A549 (cell line): ENCODE results near the gene CCDC126. TPM values are rescaled to one million over a fixed set of nuclear protein-coding genes. Genes with fewer than 3 reads are reported as not detected.

Experiments used
- ATAC-seq, 2 experiments: fragments of 200-7000 bp in 1 of 2; fragments of >200 bp in 1 of 2; cut with Nextera tagmentation in 1 of 2; cut with Tn5 transposase in 1 of 2; 3 replicates each; pipeline versions ENCODE4 v1.8.0 to v1.9.1; 2018 to 2020; ENCODE audit warnings: mild to moderate bottlenecking in 1 of 2, moderate library complexity in 1 of 2
- CTCF ChIA-PET: fragments of 300-600 bp; sonication (Branson Sonifier 250); formaldehyde crosslinking; extraction: SDS; loops from one replicate; lab custom pipeline; 2021; ENCODE audit warnings: antibody characterized with exemption, inconsistent platforms; lab: Yijun Ruan, JAX
- POLR2A ChIA-PET: fragments of 350-600 bp; formaldehyde crosslinking; extraction: SDS; loops from one replicate; lab custom pipeline; 2021; ENCODE audit warnings: antibody characterized with exemption, inconsistent platforms; lab: Yijun Ruan, JAX
- DNase-seq, 2 experiments: peaks; one replicate each; pipeline versions ENCODE4 v3.0.0 to v3.0.0-alpha.2; 2011 to 2016; ENCODE audit warnings: low read depth in 1 of 2, low spot score in 1 of 2
- FAIRE-seq: peaks from 2 replicates; lab custom pipeline; 2011; peaks lifted over from hg19 to GRCh38; lab: Jason Lieb, UNC
- H3K27ac ChIP-seq, 2 experiments: fragments of >200 bp; sonication (Bioruptor Twin); formaldehyde crosslinking; 3 replicates each; pipeline ENCODE4 v1.5.1; 2016 to 2017
- H3K4me1 ChIP-seq: fragments of >200 bp; sonication (Bioruptor Twin); formaldehyde crosslinking; 3 replicates; pipeline ENCODE4 v1.6.1; 2016
- H3K4me2 ChIP-seq: fragments of >200 bp; sonication (Bioruptor Twin); formaldehyde crosslinking; 3 replicates; pipeline ENCODE4 v1.6.1; 2016
- H3K4me3 ChIP-seq: fragments of >200 bp; sonication (Bioruptor Twin); formaldehyde crosslinking; 3 replicates; pipeline ENCODE4 v1.5.1; 2016
- H3K9me3 ChIP-seq: fragments of >200 bp; sonication (Bioruptor Twin); formaldehyde crosslinking; 3 replicates; pipeline ENCODE4 v1.6.1; 2016
- ATOH8 ChIP-seq: fragments of 250-450 bp; sonication (Bioruptor Pico); IDR thresholded peaks from 2 replicates; pipeline ENCODE4 v1.5.0; 2020; ENCODE audit warnings: low read depth, mild to moderate bottlenecking, moderate library complexity
- BHLHE40 ChIP-seq: IDR thresholded peaks from 2 replicates; pipeline ENCODE4 v1.6.1; 2012; ENCODE audit warnings: low read depth, low read length, inconsistent platforms
- CBX8 ChIP-seq: fragments of 200-600 bp; sonication (generic); IDR thresholded peaks from 2 replicates; pipeline ENCODE4 v1.6.1; 2016
- EHF ChIP-seq: fragments of 250-450 bp; sonication (Bioruptor Pico); IDR thresholded peaks from 2 replicates; pipeline ENCODE4 v1.5.0; 2020; ENCODE audit warnings: mild to moderate bottlenecking
- EHMT2 ChIP-seq: fragments of 200-600 bp; sonication (generic); IDR thresholded peaks from 2 replicates; pipeline ENCODE4 v1.6.1; 2016; ENCODE audit warnings: antibody characterized with exemption, low read depth, mild to moderate bottlenecking, moderate library complexity
- ELK1 ChIP-seq: fragments of 150-350 bp; IDR thresholded peaks from 2 replicates; pipeline ENCODE4 v1.6.1; 2014; ENCODE audit warnings: low read depth, mild to moderate bottlenecking, low read length
- HES2 ChIP-seq: fragments of >200 bp; sonication (Bioruptor Twin); formaldehyde crosslinking; IDR thresholded peaks from 2 replicates; pipeline ENCODE4 v1.6.1; 2016
- HEYL ChIP-seq: fragments of 250-450 bp; sonication (Bioruptor Pico); IDR thresholded peaks from 2 replicates; pipeline ENCODE4 v1.8.0; 2021; ENCODE audit warnings: mild to moderate bottlenecking, moderate library complexity
- HOXA7 ChIP-seq: fragments of 250-450 bp; sonication (Bioruptor Pico); IDR thresholded peaks from 2 replicates; pipeline ENCODE4 v1.5.0; 2020; ENCODE audit warnings: mild to moderate bottlenecking, moderate library complexity
- JUNB ChIP-seq: fragments of >200 bp; sonication (Bioruptor Twin); formaldehyde crosslinking; IDR thresholded peaks from 2 replicates; pipeline ENCODE4 v1.6.1; 2016
- KDM1A ChIP-seq: fragments of 200-600 bp; sonication (generic); IDR thresholded peaks from 2 replicates; pipeline ENCODE4 v1.6.1; 2016; ENCODE audit warnings: low read depth, mild to moderate bottlenecking
- MYC ChIP-seq: IDR thresholded peaks from 2 replicates; pipeline ENCODE4 v1.6.1; 2012; ENCODE audit warnings: mild to moderate bottlenecking, inconsistent platforms, low read length, improper control_type of control experiment, borderline replicate concordance
- NFE2L2 ChIP-seq: fragments of 150-350 bp; conservative IDR thresholded peaks from 2 replicates; pipeline ENCODE4 v1.6.1; 2014; ENCODE audit warnings: low read length
- RAD21 ChIP-seq, 2 experiments: fragments of >200 bp in 1 of 2; sonication (Bioruptor Twin) in 1 of 2; formaldehyde crosslinking in 1 of 2; IDR thresholded peaks in 1 of 2; conservative IDR thresholded peaks in 1 of 2; 2 replicates in 1 of 2; 3 replicates in 1 of 2; pipeline ENCODE4 v1.6.1; 2012 to 2018; ENCODE audit warnings: inconsistent platforms in 1 of 2
- RARB ChIP-seq: fragments of 250-450 bp; sonication (Bioruptor Pico); IDR thresholded peaks from 2 replicates; pipeline ENCODE4 v1.8.0; 2021; ENCODE audit warnings: mild to moderate bottlenecking, moderate library complexity
- RNF2 ChIP-seq: fragments of 200-600 bp; sonication (generic); IDR thresholded peaks from 2 replicates; pipeline ENCODE4 v1.6.1; 2016; ENCODE audit warnings: low read depth, mild to moderate bottlenecking, antibody characterized with exemption, moderate library complexity, borderline replicate concordance
- SREBF2 ChIP-seq: fragments of 450-650 bp; IDR thresholded peaks from 2 replicates; pipeline ENCODE4 v1.6.1; 2014; ENCODE audit warnings: mild to moderate bottlenecking, moderate library complexity
- ZSCAN20 ChIP-seq: fragments of 250-450 bp; sonication (Bioruptor Pico); IDR thresholded peaks from 2 replicates; pipeline ENCODE4 v1.8.0; 2022; ENCODE audit warnings: mild to moderate bottlenecking, moderate library complexity
- WGBS: methylation state at CpG from one replicate; pipeline ENCODE4 v1.1.6; 2017; ENCODE audit errors: missing lambda C conversion rate; 5-methylcytosine and 5-hydroxymethylcytosine counted together
- polyA plus RNA-seq, 4 experiments: library from polyadenylated mRNA; depleted of rRNA in 3 of 4; stranded (reverse); fragments of >200 nt; fragmentation: RNase III in 1 of 4; extraction: RNeasy Plus Mini Kit Qiagen cat#74134 plus additional on column Dnase treatment in 1 of 4; gene quantifications; 2 replicates in 3 of 4; 3 replicates in 1 of 4; pipeline ENCODE4 v1.2.3, GENCODE V29; 2011 to 2017
- TF ChIP-seq, protein P1 (sequence below): fragments of >200 bp; sonication (Bioruptor Twin); formaldehyde crosslinking; IDR thresholded peaks from 3 replicates; pipeline ENCODE4 v1.5.1; 2016

Gene CCDC126
- polyA plus RNA-seq, 2 of the 4 experiments (the other 2 are of a cell fraction): 6.2 to 10.1 TPM

- Histone ChIP-seq H3K4me1 (no peaks in the 10 kb centered on the region), H3K9me3 (no peaks in the 10 kb centered on the region), H3K4me3 (no peak overlapping the region), H3K4me2 (no peak overlapping the region), H3K27ac (no peak overlapping the region)
- CTCF ChIA-PET: interaction anchor here (0.6 to 1.2 kb wide), 3 partner anchors 29 to 142 kb away, joined by 3 to 4 read pairs (median 4); no protein-coding TSS in a partner anchor
- FAIRE-seq: no peak
- DNase-seq: no peak
- TF ChIP-seq RAD21 (conservative IDR thresholded peaks at IDR 0.05 in 1 of 2, IDR thresholded peaks at IDR 0.05 in 1 of 2): no peak
- no peak for TF ChIP-seq SREBF2
- TF ChIP-seq CBX8: no peak
- TF ChIP-seq KDM1A: no peak
- no peak for TF ChIP-seq MYC
- TF ChIP-seq ZSCAN20 (CRISPR knock-in tag): no peak
- no peak for TF ChIP-seq EHF
- ATAC-seq: no peak
- POLR2A ChIA-PET: no interaction called here
- WGBS: 70% methylated on average over 2 of the region's 2 CpGs
Measured at GRCh38 chr7:23687011-23687410, 89.8 kb downstream of the CCDC126 start.

DNA sequence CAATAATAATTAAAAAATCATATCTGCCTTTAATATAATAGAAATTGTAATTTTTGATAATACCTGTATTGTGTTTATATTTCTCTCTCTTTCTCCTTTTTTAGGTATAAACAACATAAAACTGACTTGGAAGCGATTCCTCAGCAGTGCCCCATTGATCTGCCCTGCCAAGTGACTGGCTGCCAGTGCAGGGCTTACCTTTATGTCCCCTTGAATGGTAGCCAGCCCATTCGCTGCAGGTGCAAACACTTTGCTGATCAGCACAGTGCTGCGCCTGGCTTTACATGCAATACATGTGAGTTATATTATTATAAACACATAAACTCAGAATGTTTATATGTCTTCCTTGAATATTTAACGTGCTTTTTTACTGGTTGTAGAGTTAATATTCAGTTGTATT, 92.0 kb downstream of the CCDC126 start:
- FAIRE-seq: no peak
- H3K9me3 ChIP-seq: no peaks in the 10 kb centered on the region
- TF ChIP-seq RARB (CRISPR knock-in tag): no peak
- TF ChIP-seq, all 56 proteins: peak for 0
- ChIA-PET CTCF (no interaction called here), POLR2A (no interaction called here)
- no peak overlapping the region for H3K27ac ChIP-seq
- WGBS: 58% methylated on average over 4 of the region's 4 CpGs
- no peaks in the 10 kb centered on the region for H3K4me1 ChIP-seq
- no peak overlapping the region for H3K4me2 ChIP-seq
- DNase-seq (no peak), ATAC-seq (no peak)
- no peak overlapping the region for H3K4me3 ChIP-seq

- no peak for ATAC-seq
- CTCF ChIA-PET: interaction anchor here (0.9 to 1.3 kb wide), 2 partner anchors 11 to 145 kb away, joined by 3 read pairs; no protein-coding TSS in a partner anchor
- no peaks in the 10 kb centered on the region for H3K4me1 ChIP-seq
- no peak overlapping the region for H3K27ac ChIP-seq
- no peaks in the 10 kb centered on the region for H3K9me3 ChIP-seq
- WGBS: 73% methylated on average over 4 of the region's 4 CpGs
- no peak for FAIRE-seq
- no peak for DNase-seq
- no peak overlapping the region for H3K4me3 ChIP-seq
- POLR2A ChIA-PET: no interaction called here
- TF ChIP-seq NFE2L2 (no peak), RNF2 (no peak), ELK1 (no peak), EHMT2 (no peak), ZSCAN20 (CRISPR knock-in tag) (no peak)
- TF ChIP-seq, protein P1, sequence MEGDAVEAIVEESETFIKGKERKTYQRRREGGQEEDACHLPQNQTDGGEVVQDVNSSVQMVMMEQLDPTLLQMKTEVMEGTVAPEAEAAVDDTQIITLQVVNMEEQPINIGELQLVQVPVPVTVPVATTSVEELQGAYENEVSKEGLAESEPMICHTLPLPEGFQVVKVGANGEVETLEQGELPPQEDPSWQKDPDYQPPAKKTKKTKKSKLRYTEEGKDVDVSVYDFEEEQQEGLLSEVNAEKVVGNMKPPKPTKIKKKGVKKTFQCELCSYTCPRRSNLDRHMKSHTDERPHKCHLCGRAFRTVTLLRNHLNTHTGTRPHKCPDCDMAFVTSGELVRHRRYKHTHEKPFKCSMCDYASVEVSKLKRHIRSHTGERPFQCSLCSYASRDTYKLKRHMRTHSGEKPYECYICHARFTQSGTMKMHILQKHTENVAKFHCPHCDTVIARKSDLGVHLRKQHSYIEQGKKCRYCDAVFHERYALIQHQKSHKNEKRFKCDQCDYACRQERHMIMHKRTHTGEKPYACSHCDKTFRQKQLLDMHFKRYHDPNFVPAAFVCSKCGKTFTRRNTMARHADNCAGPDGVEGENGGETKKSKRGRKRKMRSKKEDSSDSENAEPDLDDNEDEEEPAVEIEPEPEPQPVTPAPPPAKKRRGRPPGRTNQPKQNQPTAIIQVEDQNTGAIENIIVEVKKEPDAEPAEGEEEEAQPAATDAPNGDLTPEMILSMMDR: no peak
- H3K4me2 ChIP-seq: no peak overlapping the region
Measured at GRCh38 chr7:23691320-23691719, 94.1 kb downstream of the CCDC126 start.

DNA sequence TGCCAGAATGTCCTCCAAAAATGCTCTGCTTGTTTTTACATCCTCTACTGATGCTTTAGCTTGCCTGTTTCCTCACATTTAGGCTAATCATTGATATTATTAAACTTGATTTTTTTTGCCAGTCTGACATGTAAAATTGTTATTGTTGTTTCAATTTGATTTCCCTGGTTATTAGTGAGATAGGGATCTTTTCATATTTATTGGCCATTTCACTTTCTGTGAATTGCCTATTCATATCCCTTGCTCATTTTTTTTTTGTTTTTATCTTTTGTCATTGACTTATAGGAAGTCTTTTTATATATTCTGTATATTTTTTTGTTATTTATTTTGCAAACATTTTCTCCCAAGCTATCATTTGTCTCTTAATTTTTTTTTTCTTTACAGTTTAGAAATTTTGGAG, 96.0 kb downstream of the CCDC126 start:
- ChIA-PET POLR2A (no interaction called here), CTCF (interaction anchor here (0.6 to 1.4 kb wide), 4 partner anchors 9 to 146 kb away, joined by 3 to 4 read pairs (median 4); no protein-coding TSS in a partner anchor)
- Histone ChIP-seq H3K9me3 (no peaks in the 10 kb centered on the region), H3K4me1 (no peaks in the 10 kb centered on the region), H3K4me2 (no peak overlapping the region), H3K4me3 (no peak overlapping the region), H3K27ac (no peak overlapping the region)
- no peak for FAIRE-seq
- no peak for ATAC-seq
- no peak for TF ChIP-seq BHLHE40
- TF ChIP-seq HEYL: no peak
- no peak for TF ChIP-seq CBX8
- no peak for TF ChIP-seq JUNB
- TF ChIP-seq HES2: no peak
- TF ChIP-seq HOXA7: no peak
- TF ChIP-seq ATOH8: no peak
- no peak for DNase-seq
